ENCODE data around the gene HOMER2. TPM values are rescaled to one million over a fixed set of nuclear protein-coding genes. Genes with fewer than 3 reads are reported as not detected.

The HOMER2 gene
- polyA plus RNA-seq, 4 donors: 25.9 to 28.3 (median 27.7) TPM

GRCh38 chr15:82934100-82934880, 18.2 kb downstream of the HOMER2 start:
- DNase-seq (ENCODE audit: low read depth in 4 of 4, low spot score in 3 of 4): no peak

DNA sequence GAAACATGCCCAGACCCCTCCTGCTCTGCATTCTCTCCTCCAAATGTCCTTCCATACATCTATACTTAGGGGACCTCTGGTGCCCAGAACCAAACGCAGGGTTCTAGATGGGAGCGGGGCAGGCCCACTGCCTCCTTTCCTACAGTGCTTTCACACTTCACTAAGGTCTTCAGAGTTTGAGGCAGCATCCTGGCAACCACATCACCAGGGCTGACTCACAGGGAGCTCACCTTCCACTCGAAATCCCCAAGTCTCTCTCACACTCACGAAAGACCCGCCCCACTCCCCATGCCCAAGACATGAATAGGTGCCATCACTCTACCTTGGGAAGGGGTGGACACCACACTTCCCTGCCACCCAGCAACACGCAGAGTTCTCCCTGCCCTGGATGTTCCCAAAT, 18.9 kb downstream of the HOMER2 start:
- no peak for DNase-seq (ENCODE audit: low read depth in 4 of 4, low spot score in 3 of 4)

DNA sequence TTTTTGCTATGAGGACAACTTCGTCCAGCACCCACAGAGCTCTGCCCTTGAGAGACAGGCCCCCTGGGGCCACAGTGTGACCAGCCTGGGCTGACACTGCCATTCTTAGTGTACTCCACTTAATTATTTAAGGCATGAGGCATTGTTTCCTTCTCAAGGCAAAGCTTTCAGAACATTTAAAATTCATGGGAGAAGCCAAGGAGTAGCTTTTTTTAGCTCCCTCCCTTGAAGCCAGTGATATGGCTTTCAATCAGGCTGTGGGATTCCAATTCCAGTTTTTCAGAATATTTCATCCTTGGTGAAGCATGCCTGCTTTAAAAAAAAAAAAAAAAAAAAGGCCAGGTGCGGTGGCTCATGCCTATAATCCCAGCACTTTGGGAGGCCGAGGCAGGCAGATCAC, 21.3 kb downstream of the HOMER2 start:
- no peak for DNase-seq (ENCODE audit: low read depth in 4 of 4, low spot score in 3 of 4)

GRCh38 chr15:82930461-82930860, 22.1 kb downstream of the HOMER2 start:
- no peak for DNase-seq (ENCODE audit: low read depth in 4 of 4, low spot score in 3 of 4)

DNA sequence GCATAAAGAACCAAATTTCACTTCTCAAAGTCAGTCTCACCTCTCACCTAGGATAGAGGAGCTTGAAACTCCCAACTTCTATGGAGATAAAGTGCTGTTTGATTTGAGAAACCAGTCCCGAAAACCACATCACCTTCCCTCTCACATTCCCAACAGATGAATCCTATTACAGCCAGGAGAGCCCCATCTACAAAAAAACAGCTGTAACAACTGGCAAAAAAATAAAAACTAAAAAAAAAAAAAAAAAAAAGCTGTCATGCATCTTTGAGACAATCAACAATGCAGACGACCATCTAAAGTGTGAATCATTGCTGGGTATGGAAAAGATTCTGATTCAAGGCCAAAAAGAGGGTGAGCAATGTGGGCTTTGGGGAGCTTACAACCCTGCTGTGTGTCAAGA, 23.8 kb downstream of the HOMER2 start:
- no peak for DNase-seq (ENCODE audit: low read depth in 4 of 4, low spot score in 3 of 4)

GRCh38 chr15:82923744-82924143, 28.8 kb downstream of the HOMER2 start:
- no peak for DNase-seq (ENCODE audit: low read depth in 4 of 4, low spot score in 3 of 4)

DNA sequence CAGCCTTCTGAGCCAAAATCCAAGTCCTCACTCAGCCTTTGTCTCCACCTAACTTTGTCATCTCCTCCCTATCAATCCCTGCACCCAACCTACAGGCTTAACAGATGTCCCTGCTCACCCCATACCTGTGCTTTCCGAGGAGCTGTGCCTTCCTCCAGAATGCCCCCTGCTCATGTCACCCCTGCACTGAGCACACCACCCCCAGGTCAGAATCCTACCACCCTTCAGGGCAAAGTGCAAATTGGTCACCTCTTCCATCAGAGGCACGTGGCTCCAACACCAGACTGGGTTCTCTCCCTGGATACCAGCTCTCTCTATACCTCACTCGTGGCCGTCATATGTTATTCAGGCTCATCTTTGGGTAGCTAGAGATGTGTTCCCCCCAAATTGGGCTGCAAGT, 29.8 kb downstream of the HOMER2 start:
- DNase-seq (ENCODE audit: low read depth in 4 of 4, low spot score in 3 of 4): no peak

GRCh38 chr15:82921939-82922338, 30.6 kb downstream of the HOMER2 start:
- no peak for DNase-seq (ENCODE audit: low read depth in 4 of 4, low spot score in 3 of 4)

DNA sequence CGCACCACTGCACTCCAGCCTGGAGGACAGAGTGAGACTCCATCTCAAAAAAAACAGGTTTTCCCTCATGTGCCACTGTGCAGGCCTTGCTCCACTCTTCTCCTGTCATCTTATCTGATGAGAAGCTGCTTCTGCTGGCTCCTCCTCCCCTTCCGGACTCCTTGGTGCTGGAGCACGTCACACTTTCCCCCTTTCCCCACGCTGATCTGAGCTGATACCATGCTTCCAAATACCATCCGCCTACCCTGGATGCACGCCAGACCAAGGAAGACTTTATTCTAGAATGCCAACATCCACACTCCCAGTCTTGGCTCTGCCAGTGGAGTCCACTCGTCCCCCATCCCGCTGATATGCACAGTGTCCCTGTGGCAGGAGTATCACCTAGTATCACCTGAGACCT, 31.3 kb downstream of the HOMER2 start:
- no peak for DNase-seq (ENCODE audit: low read depth in 4 of 4, low spot score in 3 of 4)

GRCh38 chr15:82919231-82919886, 33.2 kb downstream of the HOMER2 start:
- DNase-seq (ENCODE audit: low read depth in 4 of 4, low spot score in 3 of 4): no peak

GRCh38 chr15:82918607-82919230, 33.8 kb downstream of the HOMER2 start:
- no peak for DNase-seq (ENCODE audit: low read depth in 4 of 4, low spot score in 3 of 4)

DNA sequence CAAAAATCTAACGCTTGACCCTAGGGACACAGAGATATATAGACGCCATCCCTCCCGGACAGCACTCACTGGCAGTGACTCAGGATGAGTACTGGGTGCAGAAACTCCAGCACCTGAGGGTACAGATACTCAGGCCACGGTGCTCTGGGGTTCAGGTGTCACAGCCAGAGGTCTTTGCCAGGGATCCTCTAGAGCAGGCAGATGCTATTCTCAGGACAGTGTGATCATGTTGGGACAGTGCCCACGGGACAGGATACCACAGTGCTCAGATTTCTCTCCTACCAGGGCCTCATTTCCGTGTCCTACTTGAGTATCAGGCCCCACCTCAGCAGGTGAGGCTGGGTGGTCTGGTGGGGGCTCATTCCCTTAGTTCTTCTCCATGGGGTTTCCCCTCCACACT, 34.4 kb downstream of the HOMER2 start:
- DNase-seq (ENCODE audit: low read depth in 4 of 4, low spot score in 3 of 4): no peak

- DNase-seq (ENCODE audit: low read depth in 4 of 4, low spot score in 3 of 4): no peak
Measured at GRCh38 chr15:82917249-82917648, 35.3 kb downstream of the HOMER2 start.

- DNase-seq (ENCODE audit: low read depth in 4 of 4, low spot score in 3 of 4): no peak
Measured at GRCh38 chr15:82916161-82916952, 36.2 kb downstream of the HOMER2 start.

DNA sequence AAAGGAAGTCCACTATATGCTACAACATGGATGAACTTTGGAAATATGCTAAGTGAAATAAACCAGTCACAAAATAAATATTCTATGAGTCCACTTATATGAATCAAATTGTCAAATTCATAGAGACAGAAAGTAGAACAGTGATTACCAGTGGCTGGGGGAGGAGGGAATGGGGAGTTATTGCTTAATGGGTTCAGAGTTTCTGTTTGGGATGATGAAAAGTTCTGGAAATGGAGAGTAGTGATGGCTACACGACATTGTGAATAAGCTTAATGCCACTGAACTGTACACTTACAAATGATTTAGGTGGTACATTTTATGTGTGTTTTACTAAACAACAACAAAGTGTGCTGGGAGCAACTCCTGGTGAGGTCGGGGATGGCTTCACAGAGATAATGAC, 38.1 kb downstream of the HOMER2 start:
- no peak for DNase-seq (ENCODE audit: low read depth in 4 of 4, low spot score in 3 of 4)

GRCh38 chr15:82911458-82911857, 41.1 kb downstream of the HOMER2 start:
- DNase-seq (ENCODE audit: low read depth in 4 of 4, low spot score in 3 of 4): no peak

DNA sequence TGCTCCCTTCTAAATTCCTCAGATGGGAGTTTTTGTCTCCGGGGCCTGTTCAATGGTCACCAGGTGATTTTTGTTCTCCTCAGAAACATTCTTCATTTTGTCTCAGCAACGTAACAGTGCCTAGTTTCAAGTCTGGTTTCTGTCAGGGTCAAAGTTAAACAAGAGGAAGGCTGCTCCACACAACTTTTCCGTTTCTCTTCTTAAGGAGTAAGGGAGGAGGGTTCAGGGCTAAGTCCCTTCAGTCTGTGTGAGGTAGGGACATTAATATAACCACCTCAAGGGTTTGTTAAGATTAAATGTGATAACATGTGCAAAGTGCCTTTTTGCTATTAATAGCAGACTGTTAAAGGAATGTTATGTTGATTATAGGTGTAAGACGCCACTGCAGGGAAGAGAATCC, 41.8 kb downstream of the HOMER2 start:
- DNase-seq (ENCODE audit: low read depth in 4 of 4, low spot score in 3 of 4): no peak

- DNase-seq (ENCODE audit: low read depth in 4 of 4, low spot score in 3 of 4): no peak
Measured at GRCh38 chr15:82909080-82909815, 43.3 kb downstream of the HOMER2 start.

- no peak for DNase-seq (ENCODE audit: low read depth in 4 of 4, low spot score in 3 of 4)
Measured at GRCh38 chr15:82907350-82907749, 45.2 kb downstream of the HOMER2 start.

GRCh38 chr15:82904574-82904973, 47.9 kb downstream of the HOMER2 start:
- DNase-seq (ENCODE audit: low read depth in 4 of 4, low spot score in 3 of 4): no peak
